ENCODE data around the gene NFATC2.

DNA sequence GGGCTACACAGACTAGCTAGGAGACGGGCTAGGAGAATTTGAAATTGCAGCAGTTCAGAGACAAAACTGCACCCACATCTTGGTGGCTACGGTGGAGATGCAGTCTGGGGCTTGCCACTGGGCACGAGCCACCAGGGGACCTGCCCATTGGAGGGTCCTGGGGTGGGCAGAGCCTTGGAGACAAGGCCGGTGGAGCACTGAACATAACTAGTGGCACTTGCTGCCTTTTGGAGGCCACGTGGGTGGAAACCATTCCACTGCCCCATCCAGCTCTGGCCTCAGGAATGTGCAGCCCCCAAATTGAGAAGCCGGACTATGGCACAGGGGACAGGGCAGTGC lies 113.4 kb downstream of the NFATC2 start:
- TF ChIP-seq POLR2AphosphoS5 (IDR thresholded peaks at IDR 0.05; ENCODE audit: low read depth, low read length), result no peak
- no peak for TF ChIP-seq YY1 (IDR thresholded peaks at IDR 0.05; ENCODE audit: extremely low read depth, insufficient replicate concordance, low read depth, low read length)
- TF ChIP-seq, protein P1, sequence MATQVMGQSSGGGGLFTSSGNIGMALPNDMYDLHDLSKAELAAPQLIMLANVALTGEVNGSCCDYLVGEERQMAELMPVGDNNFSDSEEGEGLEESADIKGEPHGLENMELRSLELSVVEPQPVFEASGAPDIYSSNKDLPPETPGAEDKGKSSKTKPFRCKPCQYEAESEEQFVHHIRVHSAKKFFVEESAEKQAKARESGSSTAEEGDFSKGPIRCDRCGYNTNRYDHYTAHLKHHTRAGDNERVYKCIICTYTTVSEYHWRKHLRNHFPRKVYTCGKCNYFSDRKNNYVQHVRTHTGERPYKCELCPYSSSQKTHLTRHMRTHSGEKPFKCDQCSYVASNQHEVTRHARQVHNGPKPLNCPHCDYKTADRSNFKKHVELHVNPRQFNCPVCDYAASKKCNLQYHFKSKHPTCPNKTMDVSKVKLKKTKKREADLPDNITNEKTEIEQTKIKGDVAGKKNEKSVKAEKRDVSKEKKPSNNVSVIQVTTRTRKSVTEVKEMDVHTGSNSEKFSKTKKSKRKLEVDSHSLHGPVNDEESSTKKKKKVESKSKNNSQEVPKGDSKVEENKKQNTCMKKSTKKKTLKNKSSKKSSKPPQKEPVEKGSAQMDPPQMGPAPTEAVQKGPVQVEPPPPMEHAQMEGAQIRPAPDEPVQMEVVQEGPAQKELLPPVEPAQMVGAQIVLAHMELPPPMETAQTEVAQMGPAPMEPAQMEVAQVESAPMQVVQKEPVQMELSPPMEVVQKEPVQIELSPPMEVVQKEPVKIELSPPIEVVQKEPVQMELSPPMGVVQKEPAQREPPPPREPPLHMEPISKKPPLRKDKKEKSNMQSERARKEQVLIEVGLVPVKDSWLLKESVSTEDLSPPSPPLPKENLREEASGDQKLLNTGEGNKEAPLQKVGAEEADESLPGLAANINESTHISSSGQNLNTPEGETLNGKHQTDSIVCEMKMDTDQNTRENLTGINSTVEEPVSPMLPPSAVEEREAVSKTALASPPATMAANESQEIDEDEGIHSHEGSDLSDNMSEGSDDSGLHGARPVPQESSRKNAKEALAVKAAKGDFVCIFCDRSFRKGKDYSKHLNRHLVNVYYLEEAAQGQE (IDR thresholded peaks at IDR 0.05; ENCODE audit: low read depth), result no peak
- TF ChIP-seq, protein P2, sequence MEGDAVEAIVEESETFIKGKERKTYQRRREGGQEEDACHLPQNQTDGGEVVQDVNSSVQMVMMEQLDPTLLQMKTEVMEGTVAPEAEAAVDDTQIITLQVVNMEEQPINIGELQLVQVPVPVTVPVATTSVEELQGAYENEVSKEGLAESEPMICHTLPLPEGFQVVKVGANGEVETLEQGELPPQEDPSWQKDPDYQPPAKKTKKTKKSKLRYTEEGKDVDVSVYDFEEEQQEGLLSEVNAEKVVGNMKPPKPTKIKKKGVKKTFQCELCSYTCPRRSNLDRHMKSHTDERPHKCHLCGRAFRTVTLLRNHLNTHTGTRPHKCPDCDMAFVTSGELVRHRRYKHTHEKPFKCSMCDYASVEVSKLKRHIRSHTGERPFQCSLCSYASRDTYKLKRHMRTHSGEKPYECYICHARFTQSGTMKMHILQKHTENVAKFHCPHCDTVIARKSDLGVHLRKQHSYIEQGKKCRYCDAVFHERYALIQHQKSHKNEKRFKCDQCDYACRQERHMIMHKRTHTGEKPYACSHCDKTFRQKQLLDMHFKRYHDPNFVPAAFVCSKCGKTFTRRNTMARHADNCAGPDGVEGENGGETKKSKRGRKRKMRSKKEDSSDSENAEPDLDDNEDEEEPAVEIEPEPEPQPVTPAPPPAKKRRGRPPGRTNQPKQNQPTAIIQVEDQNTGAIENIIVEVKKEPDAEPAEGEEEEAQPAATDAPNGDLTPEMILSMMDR (IDR thresholded peaks at IDR 0.05 in 2 of 3, conservative IDR thresholded peaks at IDR 0.05 in 1 of 3; ENCODE audit: borderline replicate concordance in 1 of 3, insufficient read depth in 1 of 3, low read depth in 2 of 3, low read length in 2 of 3), result no peak
- no peak for TF ChIP-seq EGR1 (IDR thresholded peaks at IDR 0.05; ENCODE audit: low read depth)
- TF ChIP-seq, protein P3, sequence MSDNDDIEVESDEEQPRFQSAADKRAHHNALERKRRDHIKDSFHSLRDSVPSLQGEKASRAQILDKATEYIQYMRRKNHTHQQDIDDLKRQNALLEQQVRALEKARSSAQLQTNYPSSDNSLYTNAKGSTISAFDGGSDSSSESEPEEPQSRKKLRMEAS (IDR thresholded peaks at IDR 0.05), result no peak
- no peak for TF ChIP-seq ZFX (IDR thresholded peaks at IDR 0.05)
- no peak for TF ChIP-seq EZH2 (IDR thresholded peaks at IDR 0.05)
- TF ChIP-seq POLR2A (IDR thresholded peaks at IDR 0.05; ENCODE audit: borderline replicate concordance, extremely low read depth, insufficient read depth, insufficient read length), result no peak
- TF ChIP-seq TCF7L2 (IDR thresholded peaks at IDR 0.05; ENCODE audit: borderline replicate concordance, extremely low read depth, insufficient read depth, insufficient read length), result no peak
- TF ChIP-seq EZH2phosphoT487 (IDR thresholded peaks at IDR 0.05; ENCODE audit: borderline replicate concordance), result no peak
- TF ChIP-seq SRF (IDR thresholded peaks at IDR 0.05; ENCODE audit: low read depth), result no peak

Measured in HCT116 (cell line).